Transverse colon (tissue), 4 donors: ENCODE results near the gene CCDC91. TPM values are rescaled to one million over a fixed set of nuclear protein-coding genes. Genes with fewer than 3 reads are reported as not detected.

ENCODE experiments used
- DNase-seq: peaks from one replicate; pipeline ENCODE4 v3.0.0-alpha.2; 2019
- H3K27ac ChIP-seq, 4 donors: fragments of 200-600 bp; sonication (generic); 2 replicates each; pipeline ENCODE4 v1.5.1; 2016 to 2018; ENCODE audit warnings: inconsistent platforms in 4 of 4
- H3K27me3 ChIP-seq: fragments of 200-600 bp; sonication (generic); 2 replicates; pipeline ENCODE4 v1.5.1; 2017; ENCODE audit warnings: inconsistent platforms
- H3K36me3 ChIP-seq, 4 donors: fragments of 200-600 bp; sonication (generic); 2 replicates each; pipeline ENCODE4 v1.5.1; 2017 to 2019; ENCODE audit warnings: inconsistent platforms in 4 of 4
- H3K4me1 ChIP-seq, 4 donors: fragments of 200-600 bp; sonication (generic); 2 replicates each; pipeline ENCODE4 v1.5.1; 2017 to 2020; ENCODE audit warnings: inconsistent platforms in 4 of 4
- H3K4me3 ChIP-seq, 4 donors: fragments of 200-600 bp; sonication (generic); 1 replicate in 1 of 4; 2 replicates in 3 of 4; pipeline versions ENCODE4 v1.5.1 to v1.6.1; 2017 to 2019; ENCODE audit warnings: inconsistent platforms in 4 of 4
- H3K9me3 ChIP-seq, 2 donors: fragments of 200-600 bp; sonication (generic); 2 replicates each; pipeline ENCODE4 v1.5.1; 2017 to 2019; ENCODE audit warnings: inconsistent platforms in 2 of 2
- CTCF ChIP-seq, 5 experiments: fragments of 200-600 bp in 3 of 5; fragments of 450-650 bp in 2 of 5; sonication (generic) in 3 of 5; IDR thresholded peaks; 1 replicate in 2 of 5; 2 replicates in 3 of 5; pipeline ENCODE4 v1.5.1; 2016 to 2017; ENCODE audit warnings: antibody characterized with exemption in 5 of 5, inconsistent platforms in 3 of 5, mild to moderate bottlenecking in 2 of 5, moderate library complexity in 1 of 5
- EP300 ChIP-seq: sonication (generic); formaldehyde crosslinking; IDR thresholded peaks from one replicate; pipeline ENCODE4 v1.6.1; 2017; ENCODE audit warnings: antibody characterized with exemption, low read depth
- POLR2A ChIP-seq: fragments of 450-650 bp; IDR thresholded peaks from one replicate; pipeline ENCODE4 v1.6.1; 2016; ENCODE audit warnings: antibody characterized with exemption, mild to moderate bottlenecking, moderate library complexity
- POLR2AphosphoS5 ChIP-seq, 3 donors: sonication (generic); formaldehyde crosslinking; IDR thresholded peaks; one replicate each; pipeline ENCODE4 v1.6.1; 2016; ENCODE audit warnings: antibody characterized with exemption in 3 of 3
- WGBS, 2 donors: methylation state at CpG; one replicate each; pipeline ENCODE4 v1.1.5; 2018; ENCODE audit warnings: low coverage in 1 of 2; 5-methylcytosine and 5-hydroxymethylcytosine counted together
- in situ Hi-C, 4 donors: fragments of 200-750 bp; cut with MboI; loops; one replicate each; pipeline versions ENCODE4 v1.15.0 to v1.15.1; 2017; ENCODE audit warnings: low sequenced_read_pairs in 3 of 4, low pct_ligation_motif_present in 1 of 4, low pct_unique_long_range_greater_than_20kb in 1 of 4
- intact Hi-C: fragments of 100-400 bp; cut with DNase I; formaldehyde crosslinking; loops from one replicate; pipeline ENCODE4 v1.15.1; 2023; ENCODE audit warnings: low total_unique reads
- total RNA-seq, 4 donors: library from RNA; depleted of rRNA; stranded (reverse); fragments of >200 nt; gene quantifications; one replicate each; pipeline ENCODE4 v1.1.0, GENCODE V29; 2016

Gene CCDC91
- total RNA-seq, 4 donors from 2014 or later = 8.4 to 37.8 (median 35.5) TPM

- WGBS, 2 donors = 42 to 64% methylated on average over 3 of the region's 3 CpGs
- DNase-seq = no peak
Measured at GRCh38 chr12:28424965-28425364, 234.7 kb downstream of the CCDC91 start.

GRCh38 chr12:28425526-28425925 lies 235.3 kb downstream of the CCDC91 start:
- intact Hi-C loops = no loop called here
- H3K9me3 ChIP-seq = no peaks in the 10 kb centered on the region
- H3K36me3 ChIP-seq = no peaks in the 10 kb centered on the region
- H3K4me3 ChIP-seq = no peak overlapping the region
- in situ Hi-C loops = no loop called here
- DNase-seq = no peak
- peaks cover 0 to 4% (median 0%) of the 10 kb centered on the region in 4 donors for H3K4me1 ChIP-seq
- H3K27me3 ChIP-seq = no peaks in the 10 kb centered on the region
- H3K27ac ChIP-seq = no peak overlapping the region
- TF ChIP-seq EP300 (no peak), POLR2A (no peak), POLR2AphosphoS5 (IDR thresholded peaks at IDR 0.05) (no peak), CTCF (IDR thresholded peaks at IDR 0.05) (no peak)

More at GRCh38 chr12:28424965-28425364, 234.7 kb downstream of the CCDC91 start:
- no peak for TF ChIP-seq CTCF (IDR thresholded peaks at IDR 0.05)
- TF ChIP-seq POLR2AphosphoS5 (IDR thresholded peaks at IDR 0.05) = no peak
- no peak for TF ChIP-seq POLR2A
- no peak for TF ChIP-seq EP300
- Histone ChIP-seq H3K36me3 (no peaks in the 10 kb centered on the region), H3K4me1 (peaks cover 0 to 4% (median 0%) of the 10 kb centered on the region in 4 donors), H3K9me3 (no peaks in the 10 kb centered on the region), H3K27me3 (no peaks in the 10 kb centered on the region), H3K27ac (no peak overlapping the region), H3K4me3 (no peak overlapping the region)
- intact Hi-C loops (no loop called here), in situ Hi-C loops (no loop called here)

GRCh38 chr12:28427046-28427445 lies 236.8 kb downstream of the CCDC91 start:
- 88 to 96% methylated on average over 3 of the region's 3 CpGs for WGBS, 2 donors
- TF ChIP-seq EP300 (no peak), POLR2A (no peak), POLR2AphosphoS5 (IDR thresholded peaks at IDR 0.05) (no peak), CTCF (IDR thresholded peaks at IDR 0.05) (no peak)
- Histone ChIP-seq H3K36me3 (no peaks in the 10 kb centered on the region), H3K4me1 (peaks cover 0 to 4% (median 0%) of the 10 kb centered on the region in 4 donors), H3K4me3 (no peak overlapping the region), H3K9me3 (no peaks in the 10 kb centered on the region), H3K27ac (no peak overlapping the region), H3K27me3 (no peaks in the 10 kb centered on the region)
- no peak for DNase-seq
- in situ Hi-C loops = no loop called here
- intact Hi-C loops = no loop called here

GRCh38 chr12:28440081-28440608 lies 249.9 kb downstream of the CCDC91 start:
- in situ Hi-C loops (no loop called here), intact Hi-C loops (no loop called here)
- Histone ChIP-seq H3K36me3 (no peaks in the 10 kb centered on the region), H3K4me1 (no peaks in the 10 kb centered on the region), H3K27me3 (no peaks in the 10 kb centered on the region), H3K4me3 (no peak overlapping the region), H3K27ac (no peak overlapping the region), H3K9me3 (no peaks in the 10 kb centered on the region)
- DNase-seq = no peak
- TF ChIP-seq POLR2AphosphoS5 (IDR thresholded peaks at IDR 0.05) (no peak), CTCF (IDR thresholded peaks at IDR 0.05) (no peak), EP300 (no peak), POLR2A (no peak)
- 67 to 89% methylated on average over 3 of the region's 3 CpGs for WGBS, 2 donors
